Upper lobe of left lung (tissue), 6 donors: Measurements from ENCODE around the gene GPATCH1. TPM values are rescaled to one million over a fixed set of nuclear protein-coding genes. Genes with fewer than 3 reads are reported as not detected.

Experiments
- ATAC-seq, 2 donors: fragments of 200-7000 bp; cut with Tn5 transposase; one replicate each; pipeline ENCODE4 v1.9.1; 2022; ENCODE audit warnings: mild to moderate bottlenecking in 2 of 2, moderate library complexity in 2 of 2; ENCODE audit not compliant: low FRiP score in 2 of 2
- DNase-seq, 2 donors: peaks; one replicate each; pipeline ENCODE4 v3.0.0-alpha.2; 2019 to 2020
- H3K27ac ChIP-seq, 4 donors: fragments of 200-600 bp; sonication (generic); one replicate each; pipeline ENCODE4 v1.5.1; 2016 to 2019
- H3K27me3 ChIP-seq, 4 donors: fragments of 200-600 bp; sonication (generic); one replicate each; pipeline ENCODE4 v1.5.1; 2017 to 2019
- H3K36me3 ChIP-seq, 4 donors: fragments of 200-600 bp; sonication (generic); one replicate each; pipeline ENCODE4 v1.5.1; 2016 to 2019
- H3K4me1 ChIP-seq, 4 donors: fragments of 200-600 bp; sonication (generic); one replicate each; pipeline ENCODE4 v1.5.1; 2018 to 2019
- H3K4me3 ChIP-seq, 4 donors: fragments of 200-600 bp; sonication (generic); one replicate each; pipeline ENCODE4 v1.5.1; 2017 to 2019; ENCODE audit warnings: mild to moderate bottlenecking in 2 of 4, moderate library complexity in 1 of 4
- H3K9me3 ChIP-seq, 4 donors: fragments of 200-600 bp; sonication (generic); one replicate each; pipeline ENCODE4 v1.5.1; 2018 to 2019
- CTCF ChIP-seq, 6 experiments: fragments of 450-650 bp in 4 of 6; fragments of 200-600 bp in 2 of 6; sonication (generic) in 2 of 6; IDR thresholded peaks; one replicate each; pipeline ENCODE4 v1.5.1; 2016 to 2019; ENCODE audit warnings: antibody characterized with exemption in 6 of 6
- EP300 ChIP-seq, 4 donors: sonication (generic); formaldehyde crosslinking; IDR thresholded peaks; one replicate each; pipeline ENCODE4 v1.5.1; 2017; ENCODE audit warnings: antibody characterized with exemption in 4 of 4, control low read depth in 2 of 4
- POLR2A ChIP-seq, 4 donors: fragments of 450-650 bp; IDR thresholded peaks; one replicate each; pipeline ENCODE4 v1.5.1; 2016 to 2017; ENCODE audit warnings: antibody characterized with exemption in 4 of 4, mild to moderate bottlenecking in 2 of 4
- POLR2AphosphoS5 ChIP-seq, 2 donors: sonication (generic); formaldehyde crosslinking; IDR thresholded peaks; one replicate each; pipeline ENCODE4 v1.5.1; 2017; ENCODE audit warnings: antibody characterized with exemption in 2 of 2
- whole genome bisulfite sequencing, 2 donors: methylation state at CpG; one replicate each; pipeline ENCODE4 v1.1.5; 2017 to 2018; 5-methylcytosine and 5-hydroxymethylcytosine counted together
- total RNA-seq, 6 donors: library from RNA; depleted of rRNA in 4 of 6; stranded (reverse); fragments of >200 nt in 4 of 6; gene quantifications; one replicate each; pipeline versions ENCODE4 v1.1.0 to v1.2.1, GENCODE V29; 2016 to 2021
- donor health status: DM: no; HTN: no; CAD: no; lungs with moderate emphysema.
- donor health status: DM: no; HTN: yes; CAD: no; lungs with severe emphysema.

Gene GPATCH1
- total RNA-seq, 6 donors from 2014 or later = 4.7 to 11.5 (median 6.8) TPM

GRCh38 chr19:33156334-33156733 lies 75.4 kb downstream of the GPATCH1 start:
- no peak overlapping the region for H3K4me3 ChIP-seq
- no peak overlapping the region for H3K27ac ChIP-seq
- H3K9me3 ChIP-seq = no peaks in the 10 kb centered on the region
- DNase-seq (no peak), ATAC-seq (no peak)
- 69 to 71% methylated on average over 5 of the region's 5 CpGs for WGBS, 2 donors
- no peaks in the 10 kb centered on the region for H3K36me3 ChIP-seq
- no peaks in the 10 kb centered on the region for H3K27me3 ChIP-seq
- TF ChIP-seq POLR2A (IDR thresholded peaks at IDR 0.05) = no peak
- no peak for TF ChIP-seq EP300 (IDR thresholded peaks at IDR 0.05)
- TF ChIP-seq POLR2AphosphoS5 (IDR thresholded peaks at IDR 0.05) = no peak
- no peak for TF ChIP-seq CTCF (IDR thresholded peaks at IDR 0.05)
- H3K4me1 ChIP-seq = peaks cover 0 to 9% (median 2%) of the 10 kb centered on the region in 4 donors

- no peak overlapping the region for H3K27ac ChIP-seq
- TF ChIP-seq EP300 (IDR thresholded peaks at IDR 0.05) = no peak
- TF ChIP-seq POLR2AphosphoS5 (IDR thresholded peaks at IDR 0.05) = no peak
- TF ChIP-seq CTCF (IDR thresholded peaks at IDR 0.05) = no peak
- TF ChIP-seq POLR2A (IDR thresholded peaks at IDR 0.05) = no peak
- no peak overlapping the region for H3K4me3 ChIP-seq
- no peak for ATAC-seq
- DNase-seq = no peak
- 50 to 51% methylated on average over 3 of the region's 3 CpGs for WGBS, 2 donors
- H3K4me1 ChIP-seq = peaks cover 0 to 4% (median 2%) of the 10 kb centered on the region in 4 donors
- H3K27me3 ChIP-seq = no peaks in the 10 kb centered on the region
- H3K9me3 ChIP-seq = no peaks in the 10 kb centered on the region
- H3K36me3 ChIP-seq = no peaks in the 10 kb centered on the region
Observed at GRCh38 chr19:33157906-33158305, 76.9 kb downstream of the GPATCH1 start.

- ATAC-seq (no peak), DNase-seq (no peak)
- TF ChIP-seq POLR2AphosphoS5 (IDR thresholded peaks at IDR 0.05) (no peak), CTCF (IDR thresholded peaks at IDR 0.05) (no peak), POLR2A (IDR thresholded peaks at IDR 0.05) (no peak), EP300 (IDR thresholded peaks at IDR 0.05) (no peak)
- no peaks in the 10 kb centered on the region for H3K36me3 ChIP-seq
- WGBS, 2 donors = 86% methylated on average over 6 of the region's 6 CpGs
- H3K27me3 ChIP-seq = no peaks in the 10 kb centered on the region
- H3K27ac ChIP-seq = no peak overlapping the region
- no peaks in the 10 kb centered on the region for H3K9me3 ChIP-seq
- H3K4me3 ChIP-seq = no peak overlapping the region
- H3K4me1 ChIP-seq = peaks cover 0 to 4% (median 2%) of the 10 kb centered on the region in 4 donors
Observed at GRCh38 chr19:33158365-33158764, 77.4 kb downstream of the GPATCH1 start.

GRCh38 chr19:33159149-33159548 lies 78.2 kb downstream of the GPATCH1 start:
- no peak overlapping the region for H3K27ac ChIP-seq
- H3K4me3 ChIP-seq = no peak overlapping the region
- TF ChIP-seq CTCF (IDR thresholded peaks at IDR 0.05) (no peak), POLR2AphosphoS5 (IDR thresholded peaks at IDR 0.05) (no peak), EP300 (IDR thresholded peaks at IDR 0.05) (no peak)
- H3K36me3 ChIP-seq = no peaks in the 10 kb centered on the region
- H3K4me1 ChIP-seq = peaks cover 0 to 4% (median 2%) of the 10 kb centered on the region in 4 donors
- no peak for ATAC-seq
- DNase-seq = no peak
- WGBS, 2 donors = 81 to 93% methylated on average over 4 of the region's 4 CpGs
- no peaks in the 10 kb centered on the region for H3K27me3 ChIP-seq
- no peaks in the 10 kb centered on the region for H3K9me3 ChIP-seq

GRCh38 chr19:33159893-33160292 lies 78.9 kb downstream of the GPATCH1 start:
- Histone ChIP-seq H3K4me1 (peaks cover 0 to 4% (median 2%) of the 10 kb centered on the region in 4 donors), H3K36me3 (no peaks in the 10 kb centered on the region), H3K4me3 (no peak overlapping the region), H3K27me3 (no peaks in the 10 kb centered on the region), H3K9me3 (no peaks in the 10 kb centered on the region), H3K27ac (no peak overlapping the region)
- DNase-seq = no peak
- no peak for TF ChIP-seq POLR2AphosphoS5 (IDR thresholded peaks at IDR 0.05)
- TF ChIP-seq POLR2A (IDR thresholded peaks at IDR 0.05) = no peak
- TF ChIP-seq EP300 (IDR thresholded peaks at IDR 0.05) = no peak
- no peak for TF ChIP-seq CTCF (IDR thresholded peaks at IDR 0.05)
- 83 to 88% methylated on average over 8 of the region's 8 CpGs for WGBS, 2 donors
- no peak for ATAC-seq
